IMR-90 (cell line): ENCODE measurements around the gene SH3GLB2. TPM values are rescaled to one million over a fixed set of nuclear protein-coding genes. Genes with fewer than 3 reads are reported as not detected.

Source experiments
- ATAC-seq: fragments of 200-7000 bp; cut with Tn5 transposase; 2 replicates; pipeline ENCODE4 v1.9.1; 2020; ENCODE audit warnings: low read depth, mild to moderate bottlenecking, moderate library complexity
- BruUV-seq: library from RNA; stranded (reverse); fragments of 400-500 nt; replicated peaks from 2 replicates; lab custom pipeline; 2021; lab: Mats Ljungman, UMichigan
- CTCF ChIA-PET: fragments of 300-600 bp; formaldehyde crosslinking; extraction: SDS; loops from one replicate; lab custom pipeline; 2021; ENCODE audit warnings: antibody characterized with exemption; lab: Yijun Ruan, JAX
- POLR2A ChIA-PET: fragments of 300-600 bp; sonication (Branson Sonifier 250); formaldehyde crosslinking; loops from one replicate; lab custom pipeline; 2022; ENCODE audit warnings: antibody characterized with exemption; ENCODE audit not compliant: unreplicated experiment; lab: Charles Lee
- DNase-seq: peaks from one replicate; pipeline ENCODE4 v3.0.0; 2013
- H2AFZ ChIP-seq: replicated peaks from 2 replicates; pipeline ENCODE3; 2013; ENCODE audit warnings: low read length, mild to moderate bottlenecking; ENCODE audit not compliant: poor library complexity
- H2AK5ac ChIP-seq: 2 replicates; pipeline ENCODE4 v1.6.1; 2013; ENCODE audit warnings: low read depth, low read length, inconsistent platforms
- H2AK9ac ChIP-seq: replicated peaks from 2 replicates; pipeline ENCODE3; 2013; ENCODE audit warnings: mild to moderate bottlenecking, low read depth, low read length, moderate library complexity; ENCODE audit not compliant: poor library complexity
- H2BK120ac ChIP-seq: 2 replicates; pipeline ENCODE4 v1.6.1; 2013; ENCODE audit warnings: low read depth, low read length, inconsistent platforms
- H2BK15ac ChIP-seq: 3 replicates; pipeline ENCODE4 v1.6.1; 2013; ENCODE audit warnings: low read depth, low read length, inconsistent platforms
- H2BK20ac ChIP-seq: 2 replicates; pipeline ENCODE4 v1.6.1; 2013; ENCODE audit warnings: low read depth, mild to moderate bottlenecking, inconsistent platforms, low read length, moderate library complexity
- H2BK5ac ChIP-seq: 2 replicates; pipeline ENCODE4 v1.6.1; 2013; ENCODE audit warnings: mild to moderate bottlenecking, low read depth, low read length, inconsistent platforms; ENCODE audit not compliant: poor library complexity, severe bottlenecking
- H3K14ac ChIP-seq: replicated peaks from 2 replicates; pipeline ENCODE4 v1.6.1; 2013; ENCODE audit warnings: low read depth, low read length, inconsistent platforms
- H3K18ac ChIP-seq: 2 replicates; pipeline ENCODE4 v1.6.1; 2013; ENCODE audit warnings: low read depth, low read length, control low read depth
- H3K23ac ChIP-seq: 2 replicates; pipeline ENCODE4 v1.6.1; 2013; ENCODE audit warnings: low read depth, low read length, inconsistent platforms
- H3K27ac ChIP-seq: 2 replicates; pipeline ENCODE4 v1.5.1; 2013; ENCODE audit warnings: mild to moderate bottlenecking, control low read depth, low read length; ENCODE audit not compliant: insufficient read depth
- H3K27me3 ChIP-seq: 2 replicates; pipeline ENCODE4 v1.6.1; 2013; ENCODE audit warnings: low read length; ENCODE audit not compliant: control insufficient read depth, insufficient read depth
- H3K36me3 ChIP-seq: 2 replicates; pipeline ENCODE4 v1.6.1; 2013; ENCODE audit warnings: low read length, mixed read lengths; ENCODE audit not compliant: control insufficient read depth, insufficient read depth
- H3K4ac ChIP-seq: 2 replicates; pipeline ENCODE4 v1.6.1; 2013; ENCODE audit warnings: low read depth, low read length, inconsistent platforms
- H3K4me1 ChIP-seq: 2 replicates; pipeline ENCODE4 v1.6.1; 2013; ENCODE audit warnings: low read length, mixed read lengths; ENCODE audit not compliant: control insufficient read depth, insufficient read depth
- H3K4me2 ChIP-seq: 2 replicates; pipeline ENCODE4 v1.6.1; 2013; ENCODE audit warnings: low read depth, mild to moderate bottlenecking, control low read depth, low read length, moderate library complexity
- H3K4me3 ChIP-seq: 2 replicates; pipeline ENCODE4 v1.5.1; 2013; ENCODE audit warnings: low read depth, mild to moderate bottlenecking, control low read depth, low read length, moderate library complexity; ENCODE audit not compliant: insufficient read depth
- H3K56ac ChIP-seq: 2 replicates; pipeline ENCODE4 v1.6.1; 2013; ENCODE audit warnings: low read length, inconsistent platforms; ENCODE audit not compliant: insufficient read depth; ENCODE audit errors: extremely low read depth
- H3K79me1 ChIP-seq, 2 experiments: 2 replicates each; pipeline ENCODE4 v1.6.1; 2013; ENCODE audit warnings: low read length in 2 of 2, inconsistent platforms in 1 of 2, low read depth in 1 of 2
- H3K9ac ChIP-seq: 2 replicates; pipeline ENCODE4 v1.6.1; 2013; ENCODE audit warnings: low read depth, low read length, control low read depth
- H3K9me1 ChIP-seq: 2 replicates; pipeline ENCODE4 v1.6.1; 2013; ENCODE audit warnings: low read length, inconsistent platforms; ENCODE audit not compliant: insufficient read depth
- H3K9me3 ChIP-seq: 2 replicates; pipeline ENCODE4 v1.6.1; 2013; ENCODE audit warnings: low read length; ENCODE audit not compliant: control insufficient read depth, insufficient read depth
- H4K20me1 ChIP-seq: 2 replicates; pipeline ENCODE4 v1.6.1; 2013; ENCODE audit warnings: low read length, inconsistent platforms; ENCODE audit not compliant: insufficient read depth
- H4K5ac ChIP-seq: 2 replicates; pipeline ENCODE4 v1.6.1; 2013; ENCODE audit warnings: mild to moderate bottlenecking, low read depth, low read length, control low read depth
- H4K8ac ChIP-seq, 2 experiments: 2 replicates each; pipeline ENCODE4 v1.6.1; 2013; ENCODE audit warnings: low read depth in 2 of 2, low read length in 2 of 2, control low read depth in 1 of 2, inconsistent platforms in 1 of 2
- H4K91ac ChIP-seq: 2 replicates; pipeline ENCODE4 v1.6.1; 2013; ENCODE audit warnings: low read depth, low read length, inconsistent platforms; ENCODE audit not compliant: insufficient read depth
- BHLHE40 ChIP-seq: fragments of 150-350 bp; IDR thresholded peaks from 2 replicates; pipeline ENCODE4 v1.6.1; 2016; ENCODE audit warnings: mild to moderate bottlenecking, low read depth, low read length
- CEBPB ChIP-seq: IDR thresholded peaks from 2 replicates; pipeline ENCODE4 v1.6.1; 2012; ENCODE audit warnings: low read depth, low read length, improper control_type of control experiment
- CHD1 ChIP-seq: IDR thresholded peaks from 2 replicates; pipeline ENCODE4 v1.6.1; 2012; ENCODE audit warnings: low read depth, low read length, improper control_type of control experiment
- MAFK ChIP-seq: IDR thresholded peaks from 2 replicates; pipeline ENCODE4 v1.6.1; 2012; ENCODE audit warnings: low read depth, low read length, improper control_type of control experiment
- MAZ ChIP-seq: IDR thresholded peaks from 2 replicates; pipeline ENCODE4 v1.6.1; 2012; ENCODE audit warnings: low read depth, mild to moderate bottlenecking, low read length, improper control_type of control experiment, moderate library complexity, borderline replicate concordance
- MXI1 ChIP-seq: IDR thresholded peaks from 2 replicates; pipeline ENCODE4 v1.6.1; 2012; ENCODE audit warnings: low read depth, mild to moderate bottlenecking, low read length, moderate library complexity, borderline replicate concordance
- NFE2L2 ChIP-seq: fragments of 150-350 bp; IDR thresholded peaks from 2 replicates; pipeline ENCODE4 v1.6.1; 2016; ENCODE audit warnings: low read depth, mild to moderate bottlenecking, low read length
- POLR2A ChIP-seq: IDR thresholded peaks from 2 replicates; pipeline ENCODE4 v1.6.1; 2012; ENCODE audit warnings: mild to moderate bottlenecking, low read depth, low read length
- RCOR1 ChIP-seq: IDR thresholded peaks from 2 replicates; pipeline ENCODE4 v1.6.1; 2012; ENCODE audit warnings: mild to moderate bottlenecking, low read length, improper control_type of control experiment; ENCODE audit not compliant: insufficient replicate concordance
- SMC3 ChIP-seq: fragments of 150-350 bp; IDR thresholded peaks from 2 replicates; pipeline ENCODE4 v1.6.1; 2016; ENCODE audit warnings: low read depth, mild to moderate bottlenecking, antibody characterized with exemption, low read length, moderate library complexity
- USF2 ChIP-seq: fragments of 150-350 bp; IDR thresholded peaks from 2 replicates; pipeline ENCODE4 v1.6.1; 2017; ENCODE audit warnings: mild to moderate bottlenecking, antibody characterized with exemption, low read length, low read depth
- WGBS, 2 experiments: methylation state at CpG; one replicate each; pipeline versions ENCODE4 v1.1.5 to v1.1.7; 2013; ENCODE audit warnings: missing lambda C conversion rate in 2 of 2; ENCODE audit not compliant: insufficient read length in 1 of 2; ENCODE audit errors: extremely low coverage in 2 of 2; 5-methylcytosine and 5-hydroxymethylcytosine counted together
- dilution Hi-C: fragments of 300-500 bp; cut with HindIII; formaldehyde crosslinking; loops from one replicate; pipeline ENCODE4 v1.14.3; 2018; ENCODE audit warnings: low sequenced_read_pairs; ENCODE audit not compliant: unreplicated experiment
- in situ Hi-C: fragments of 300-500 bp; cut with MboI; formaldehyde crosslinking; loops from 3 replicates; pipeline ENCODE4 v1.14.3; 2019; ENCODE audit warnings: low sequenced_read_pairs, inconsistent platforms, mixed read lengths
- intact Hi-C: fragments of 100-400 bp; cut with micrococcal nuclease; formaldehyde crosslinking; loops from 2 replicates; pipeline ENCODE4 v1.10.0; 2022
- polyA plus RNA-seq, 3 experiments: library from polyadenylated mRNA; depleted of rRNA; stranded (reverse); fragments of >200 nt; gene quantifications; 2 replicates each; pipeline ENCODE4 v1.2.3, GENCODE V29; 2012; ENCODE audit warnings: low replicate concordance in 1 of 3
- total RNA-seq: library from RNA; depleted of rRNA; stranded (reverse); fragments of >200 nt; gene quantifications from 2 replicates; pipeline ENCODE4 v1.2.3, GENCODE V29; 2012

SH3GLB2 gene
- total and polyA plus RNA-seq, 2 of the 4 experiments (the other 2 are of a cell fraction), result 36.4 to 68.4 TPM

GRCh38 chr9:129070696-129071525, 42.8 kb upstream of the SH3GLB2 start:
- H3K27ac ChIP-seq, result no peak overlapping the region
- no peak overlapping the region for H3K18ac ChIP-seq
- in situ Hi-C loops, result no loop called here
- ATAC-seq (no peak), DNase-seq (no peak)
- no peaks in the 10 kb centered on the region for H4K20me1 ChIP-seq
- H2AK9ac ChIP-seq, result no peak overlapping the region
- H3K4me2 ChIP-seq, result no peak overlapping the region
- H3K9me1 ChIP-seq, result 0 out of 2 replicates have a peak, but pooled peaks cover 6% of the 10 kb centered on the region
- no peaks in the 10 kb centered on the region for H3K4me1 ChIP-seq
- no peak overlapping the region for H3K23ac ChIP-seq
- H3K14ac ChIP-seq, result no peak overlapping the region
- H2AFZ ChIP-seq, result no peak overlapping the region
- H3K56ac ChIP-seq, result no peak overlapping the region
- no peak overlapping the region for H2BK15ac ChIP-seq
- H2BK5ac ChIP-seq, result no peak overlapping the region
- no peak overlapping the region for H3K9ac ChIP-seq
- H3K36me3 ChIP-seq, result peaks cover 17% of the 10 kb centered on the region
- no peak overlapping the region for H2AK5ac ChIP-seq
- intact Hi-C loops, result no loop called here
- H4K91ac ChIP-seq, result no peak overlapping the region
- H3K27me3 ChIP-seq, result no peaks in the 10 kb centered on the region
- H2BK20ac ChIP-seq, result no peak overlapping the region
- dilution Hi-C loops, result no loop called here
- POLR2A ChIA-PET, result no interaction called here
- no peak overlapping the region for H3K4me3 ChIP-seq
- no peaks in the 10 kb centered on the region for H3K79me1 ChIP-seq
- WGBS, 2 experiments, result 76% methylated on average over 3 of the region's 21 CpGs; no CpG with 5 or more reads in 1 of the 2 experiments
- no peak for TF ChIP-seq USF2
- no peak for TF ChIP-seq SMC3
- TF ChIP-seq POLR2A, result no peak
- no peak for TF ChIP-seq MAFK
- TF ChIP-seq BHLHE40, result no peak
- TF ChIP-seq CHD1, result no peak
- no peak for TF ChIP-seq MAZ
- TF ChIP-seq MXI1, result no peak
- no peak for TF ChIP-seq CEBPB
- TF ChIP-seq RCOR1, result no peak
- no peak for TF ChIP-seq NFE2L2
- H4K5ac ChIP-seq, result no peak overlapping the region
- no peak overlapping the region for H2BK120ac ChIP-seq
- no peak overlapping the region for H3K4ac ChIP-seq
- no peaks in the 10 kb centered on the region for H3K9me3 ChIP-seq
- no peak overlapping the region for H4K8ac ChIP-seq
- no TSS peak for BruUV-seq
- CTCF ChIA-PET, result no interaction called here
